ENCODE data around the gene NKX1-1. TPM values are rescaled to one million over a fixed set of nuclear protein-coding genes. Genes with fewer than 3 reads are reported as not detected.

The NKX1-1 gene
- total and polyA plus RNA-seq, 9 of the 15 experiments (the other 6 are each of a cell fraction or from before 2014, with no cell fraction given) = not detected

DNA sequence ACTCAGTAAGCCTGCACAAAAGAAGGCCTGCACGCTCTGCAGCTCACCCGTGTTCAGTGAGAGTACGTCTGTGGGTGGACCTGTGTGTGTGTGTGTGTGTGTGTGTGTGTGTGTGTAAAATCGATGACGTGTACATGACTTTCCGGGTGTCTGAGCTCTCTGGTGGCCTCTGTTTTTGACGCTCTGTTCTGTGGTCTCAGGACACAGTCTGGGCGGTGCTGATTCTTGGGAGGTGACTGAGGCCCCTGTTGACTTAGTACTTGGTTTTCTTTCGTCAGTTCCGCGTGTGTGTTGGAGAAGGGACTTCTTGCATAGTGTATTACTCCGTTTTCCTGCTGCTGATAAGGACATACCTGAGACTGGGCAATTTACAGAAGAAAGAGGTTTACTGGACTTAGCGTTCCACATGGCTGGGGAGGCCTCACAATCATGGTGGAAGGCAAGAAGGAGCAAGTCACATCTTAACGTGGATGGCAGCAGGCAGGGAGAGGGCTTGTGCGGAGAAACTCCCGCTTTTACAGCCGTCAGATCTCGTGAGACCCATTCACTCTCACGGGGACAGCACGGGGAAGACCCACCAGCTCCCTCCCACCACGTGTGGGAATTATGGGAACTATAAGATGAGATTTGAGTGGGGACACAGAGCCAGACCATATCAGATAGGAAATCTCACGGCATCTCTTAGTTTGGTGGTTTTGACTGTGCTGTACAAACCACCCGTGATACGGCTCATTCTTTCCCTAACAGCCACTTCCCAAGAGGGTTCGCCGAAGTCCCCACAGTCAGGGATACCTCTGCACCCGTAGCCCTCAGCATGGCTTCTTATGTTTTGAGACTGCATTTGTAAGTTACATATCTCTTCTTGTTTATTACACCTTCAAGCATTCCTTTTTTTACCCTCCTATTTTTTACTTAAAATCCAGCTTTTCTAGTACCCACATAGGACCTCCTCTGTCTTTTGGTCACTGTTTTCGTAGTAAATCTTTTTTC, 34.8 kb downstream of the NKX1-1 start:
- POLR2A ChIA-PET = interaction anchor here (0.6 kb wide), 1 partner anchor 87 kb away, joined by 3 read pairs; no protein-coding TSS in a partner anchor
- H3K79me2 ChIP-seq (ENCODE audit: control insufficient read depth, insufficient read depth, low read length) = no peaks in the 10 kb centered on the region
- H4K20me1 ChIP-seq (replicated peaks; ENCODE audit: control insufficient read depth, insufficient read depth, low read length) = no peaks in the 10 kb centered on the region
- no peak overlapping the region for H3K27ac ChIP-seq (ENCODE audit: extremely low read depth, low read depth, low read length)
- CTCF ChIA-PET (ENCODE audit: low intra/inter-chr PET ratio) = no interaction called here
- H3K9ac ChIP-seq (ENCODE audit: insufficient read depth in 1 of 2, low read depth in 2 of 2, low read length in 2 of 2) = no peak overlapping the region
- intact Hi-C loops (cut with micrococcal nuclease) (no loop called here), in situ Hi-C loops (cut with MboI) (no loop called here)
- peaks cover 0 to 22% of the 10 kb centered on the region in 2 experiments; a peak in 1 of 5 replicates for H3K4me1 ChIP-seq (replicated peaks in 1 of 2; ENCODE audit: control insufficient read depth in 2 of 2, insufficient read depth in 2 of 2, low read length in 2 of 2)
- BruUV-seq (replicated peaks) = no TSS peak
- no peaks in the 10 kb centered on the region; the same call in 2 of the 3 replicates for H3K36me3 ChIP-seq (ENCODE audit: control insufficient read depth, insufficient read depth, low read length)
- no peak overlapping the region for H3K4me3 ChIP-seq
- no peak overlapping the region for H2AFZ ChIP-seq (ENCODE audit: low read depth, low read length)
- DNase-seq (ENCODE audit: extremely low read depth in 1 of 4, low spot score in 3 of 4) (no peak), ATAC-seq (no peak), FAIRE-seq (no peak)
- no peaks in the 10 kb centered on the region for H3K27me3 ChIP-seq (ENCODE audit: control insufficient read depth in 2 of 2, insufficient read depth in 2 of 2, low read length in 2 of 2)
- no peaks in the 10 kb centered on the region for H3K9me3 ChIP-seq (replicated peaks; ENCODE audit: control insufficient read depth, insufficient read depth, low read depth, low read length)
- no peaks in the 10 kb centered on the region for H3K9me1 ChIP-seq (ENCODE audit: control insufficient read depth, insufficient read depth, low read length)
- TF ChIP-seq THRB (CRISPR knock-in tag; conservative IDR thresholded peaks at IDR 0.05) (no peak), CCNT2 (IDR thresholded peaks at IDR 0.05; ENCODE audit: borderline replicate concordance, extremely low read depth, insufficient read length, low read depth, low read length) (no peak), CTCFL (IDR thresholded peaks at IDR 0.05; ENCODE audit: borderline replicate concordance, insufficient read depth, low read depth, low read length, poor library complexity, severe bottlenecking) (no peak), FOXP4 (CRISPR knock-in tag; IDR thresholded peaks at IDR 0.05; ENCODE audit: borderline replicate concordance) (no peak), ZFX (CRISPR knock-in tag; IDR thresholded peaks at IDR 0.05) (no peak), MTA2 (IDR thresholded peaks at IDR 0.05; ENCODE audit: low read depth) (no peak), ZNF12 (CRISPR knock-in tag; IDR thresholded peaks at IDR 0.05) (no peak), TEAD2 (tag; IDR thresholded peaks at IDR 0.05) (no peak), CHCHD3 (CRISPR knock-in tag; IDR thresholded peaks at IDR 0.05) (no peak), ZNF224 (CRISPR knock-in tag; IDR thresholded peaks at IDR 0.05) (no peak), SIN3B (IDR thresholded peaks at IDR 0.05; ENCODE audit: low read depth) (no peak), CBX5 (IDR thresholded peaks at IDR 0.05; ENCODE audit: borderline replicate concordance, low read depth) (no peak), ZNF143 (CRISPR knock-in tag; IDR thresholded peaks at IDR 0.05) (no peak)
- H3K4me2 ChIP-seq (ENCODE audit: insufficient read depth, low read length) = no peak overlapping the region
- WGBS (ENCODE audit: insufficient coverage, low coverage, missing lambda C conversion rate) = 80% methylated on average over 28 of the region's 28 CpGs

All from K562 (cell line).